Body of pancreas (tissue), 4 donors: ENCODE results near the gene SCN4A.

Experiments
- CTCF ChIP-seq, 7 experiments: fragments of 450-650 bp in 4 of 7; fragments of 200-600 bp in 3 of 7; sonication (generic) in 3 of 7; IDR thresholded peaks; one replicate each; pipeline ENCODE4 v1.5.1; 2016 to 2019; ENCODE audit warnings: antibody characterized with exemption in 7 of 7
- POLR2A ChIP-seq, 3 donors: fragments of 450-650 bp; IDR thresholded peaks; one replicate each; pipeline ENCODE4 v1.6.1; 2016; ENCODE audit warnings: antibody characterized with exemption in 3 of 3, mild to moderate bottlenecking in 2 of 3

DNA sequence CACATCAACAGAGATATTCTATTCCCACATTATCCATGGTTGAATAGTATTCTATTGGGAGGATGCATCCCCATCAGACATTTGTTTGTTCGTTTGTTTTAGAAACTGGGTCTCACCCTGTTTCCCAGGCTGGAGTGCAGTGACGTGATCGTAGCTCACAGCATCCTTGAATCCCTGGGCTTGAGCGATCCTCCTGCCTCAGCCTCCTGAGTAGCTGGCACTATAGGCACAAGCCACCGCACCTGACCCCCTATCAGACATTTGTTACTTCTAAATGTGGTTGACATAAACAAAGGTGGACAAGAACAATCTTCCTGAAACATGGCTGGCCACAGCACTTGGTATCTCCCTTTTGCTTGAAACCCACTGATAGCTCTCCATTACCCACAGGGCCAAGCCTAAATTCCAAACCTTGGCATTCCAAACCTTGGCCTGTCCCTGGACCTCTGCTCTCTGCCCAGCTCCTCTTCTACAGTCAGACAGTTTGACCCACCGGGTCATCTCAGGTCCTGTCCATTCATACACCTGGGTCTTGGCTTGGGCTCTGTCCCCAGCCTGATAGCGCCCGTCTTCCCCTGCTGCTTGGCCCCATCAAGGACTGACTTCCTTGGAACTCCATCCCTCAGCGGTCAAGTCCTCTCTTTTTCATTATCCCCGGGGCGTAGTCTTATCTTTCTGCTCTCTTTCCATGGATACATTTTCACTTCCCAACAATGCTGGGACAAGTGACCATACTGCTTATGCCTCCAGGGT, 23.9 kb upstream of the SCN4A start:
- no peak for TF ChIP-seq CTCF (IDR thresholded peaks at IDR 0.05)
- no peak for TF ChIP-seq POLR2A (IDR thresholded peaks at IDR 0.05)
